Uterus (tissue), 4 donors: ENCODE results near the gene DDX51. TPM values are rescaled to one million over a fixed set of nuclear protein-coding genes. Genes with fewer than 3 reads are reported as not detected.

Experiments used
- DNase-seq, 2 donors: peaks; one replicate each; pipeline ENCODE4 v3.0.0-alpha.2; 2019 to 2020
- H3K27ac ChIP-seq, 2 donors: fragments of 200-600 bp; sonication (generic); 1 replicate in 1 of 2; 2 replicates in 1 of 2; pipeline ENCODE4 v1.5.1; 2016 to 2018
- H3K27me3 ChIP-seq, 2 donors: fragments of 200-600 bp; sonication (generic); one replicate each; pipeline ENCODE4 v1.5.1; 2018 to 2019; ENCODE audit warnings: control low read depth in 1 of 2
- H3K36me3 ChIP-seq, 2 donors: fragments of 200-600 bp; sonication (generic); one replicate each; pipeline ENCODE4 v1.5.1; 2019; ENCODE audit warnings: control low read depth in 1 of 2
- H3K4me1 ChIP-seq, 2 donors: fragments of 200-600 bp; sonication (generic); one replicate each; pipeline ENCODE4 v1.5.1; 2018 to 2019; ENCODE audit warnings: control low read depth in 1 of 2
- H3K4me3 ChIP-seq, 2 donors: fragments of 200-600 bp; sonication (generic); 1 replicate in 1 of 2; 2 replicates in 1 of 2; pipeline ENCODE4 v1.5.1; 2018 to 2019; ENCODE audit warnings: mild to moderate bottlenecking in 1 of 2
- H3K9me3 ChIP-seq, 2 donors: fragments of 200-600 bp; sonication (generic); one replicate each; pipeline ENCODE4 v1.5.1; 2019; ENCODE audit warnings: control low read depth in 1 of 2
- CTCF ChIP-seq, 4 experiments: fragments of 200-600 bp in 2 of 4; fragments of 450-650 bp in 2 of 4; sonication (generic) in 2 of 4; IDR thresholded peaks; one replicate each; pipeline ENCODE4 v1.5.1; 2016 to 2019; ENCODE audit warnings: antibody characterized with exemption in 4 of 4, mild to moderate bottlenecking in 2 of 4, moderate library complexity in 1 of 4
- POLR2A ChIP-seq, 2 donors: fragments of 450-650 bp; IDR thresholded peaks; one replicate each; pipeline ENCODE4 v1.6.1; 2016; ENCODE audit warnings: antibody characterized with exemption in 2 of 2, mild to moderate bottlenecking in 1 of 2, moderate library complexity in 1 of 2
- intact Hi-C: fragments of 100-400 bp; cut with DNase I; formaldehyde crosslinking; loops from one replicate; pipeline ENCODE4 v1.15.1; 2023; ENCODE audit warnings: low total_unique reads
- total RNA-seq, 4 donors: library from RNA; depleted of rRNA in 3 of 4; stranded (reverse); fragments of >200 nt in 3 of 4; gene quantifications; one replicate each; pipeline versions ENCODE4 v1.1.0 to v1.2.4, GENCODE V29; 2014 to 2023
- donor health status: DM: yes; HTN: yes; CAD: no.

Gene DDX51
- total RNA-seq, 4 donors from 2014 or later: 7.9 to 53.3 (median 16.6) TPM

GRCh38 chr12:132168311-132169031, 24.4 kb upstream of the DDX51 start:
- no peak for DNase-seq
- Histone ChIP-seq H3K27ac (no peak overlapping the region), H3K4me1 (no peaks in the 10 kb centered on the region), H3K36me3 (no peaks in the 10 kb centered on the region), H3K4me3 (no peak overlapping the region), H3K9me3 (no peaks in the 10 kb centered on the region), H3K27me3 (peaks cover 0 to 19% of the 10 kb centered on the region in 2 donors)
- intact Hi-C loops: no loop called here
- TF ChIP-seq CTCF (IDR thresholded peaks at IDR 0.05) (no peak), POLR2A (IDR thresholded peaks at IDR 0.05) (no peak)

GRCh38 chr12:132167611-132168310, 23.6 kb upstream of the DDX51 start:
- no peak for DNase-seq
- Histone ChIP-seq H3K4me3 (no peak overlapping the region), H3K9me3 (no peaks in the 10 kb centered on the region), H3K4me1 (no peaks in the 10 kb centered on the region), H3K36me3 (no peaks in the 10 kb centered on the region), H3K27ac (no peak overlapping the region), H3K27me3 (peaks cover 0 to 14% of the 10 kb centered on the region in 2 donors)
- TF ChIP-seq CTCF (IDR thresholded peaks at IDR 0.05) (no peak), POLR2A (IDR thresholded peaks at IDR 0.05) (no peak)
- intact Hi-C loops: no loop called here

GRCh38 chr12:132166801-132167591, 22.9 kb upstream of the DDX51 start:
- H3K9me3 ChIP-seq: no peaks in the 10 kb centered on the region
- H3K27ac ChIP-seq: no peak overlapping the region
- H3K36me3 ChIP-seq: no peaks in the 10 kb centered on the region
- TF ChIP-seq POLR2A (IDR thresholded peaks at IDR 0.05) (no peak), CTCF (IDR thresholded peaks at IDR 0.05) (no peak)
- peaks cover 0 to 11% of the 10 kb centered on the region in 2 donors for H3K27me3 ChIP-seq
- intact Hi-C loops: no loop called here
- DNase-seq: no peak
- H3K4me1 ChIP-seq: no peaks in the 10 kb centered on the region
- no peak overlapping the region for H3K4me3 ChIP-seq

GRCh38 chr12:132166093-132166492, 22.0 kb upstream of the DDX51 start:
- Histone ChIP-seq H3K27ac (no peak overlapping the region), H3K36me3 (no peaks in the 10 kb centered on the region)
- intact Hi-C loops: no loop called here

More at GRCh38 chr12:132166093-132166492, 22.0 kb upstream of the DDX51 start:
- Histone ChIP-seq H3K4me3 (no peak overlapping the region), H3K4me1 (no peaks in the 10 kb centered on the region), H3K9me3 (no peaks in the 10 kb centered on the region), H3K27me3 (peaks cover 0 to 11% of the 10 kb centered on the region in 2 donors)
- TF ChIP-seq CTCF (IDR thresholded peaks at IDR 0.05) (no peak), POLR2A (IDR thresholded peaks at IDR 0.05) (no peak)
- DNase-seq: no peak
